Endodermal cell (in vitro differentiated cells): ENCODE measurements around the gene SYDE1. TPM values are rescaled to one million over a fixed set of nuclear protein-coding genes. Genes with fewer than 3 reads are reported as not detected.
A peak's percentile ranks its signal among the peaks of the same experiment; 100 is the strongest.

Experiments
- DNase-seq: peaks from one replicate; pipeline ENCODE4 v3.0.0-alpha.2; 2017
- H3K27ac ChIP-seq: 2 replicates; pipeline ENCODE4 v1.5.1; 2013; ENCODE audit warnings: mild to moderate bottlenecking, low read depth, low read length, moderate library complexity
- H3K27me3 ChIP-seq: 2 replicates; pipeline ENCODE4 v1.6.1; 2013; ENCODE audit warnings: mild to moderate bottlenecking, low read length, moderate library complexity; ENCODE audit not compliant: insufficient read depth, control insufficient read depth, poor library complexity, severe bottlenecking
- H3K36me3 ChIP-seq: 2 replicates; pipeline ENCODE4 v1.7.0; 2013; ENCODE audit warnings: mild to moderate bottlenecking, low read length, moderate library complexity; ENCODE audit not compliant: control insufficient read depth, insufficient read depth
- H3K4me1 ChIP-seq: one replicate; pipeline ENCODE4 v1.7.0; 2013; ENCODE audit warnings: low read length; ENCODE audit not compliant: control insufficient read depth, insufficient read depth
- H3K4me3 ChIP-seq: 2 replicates; pipeline ENCODE4 v1.5.1; 2013; ENCODE audit warnings: mild to moderate bottlenecking, low read length, moderate library complexity
- H3K9ac ChIP-seq: 2 replicates; pipeline ENCODE4 v1.6.1; 2013; ENCODE audit warnings: mild to moderate bottlenecking, low read length, moderate library complexity; ENCODE audit not compliant: poor library complexity, severe bottlenecking; ENCODE audit errors: extremely low read depth
- H3K9me3 ChIP-seq: 2 replicates; pipeline ENCODE4 v1.6.1; 2013; ENCODE audit warnings: mild to moderate bottlenecking, low read length, moderate library complexity; ENCODE audit not compliant: control insufficient read depth
- H3K27ac Mint-ChIP-seq: 2 replicates; pipeline ENCODE4 v1.8.0; 2020; ENCODE audit warnings: mixed read lengths
- H3K27me3 Mint-ChIP-seq: 2 replicates; pipeline ENCODE4 v1.8.0; 2021; ENCODE audit warnings: mild to moderate bottlenecking, mixed read lengths; ENCODE audit not compliant: insufficient read depth
- H3K36me3 Mint-ChIP-seq: 2 replicates; pipeline ENCODE4 v1.8.0; 2020; ENCODE audit warnings: low read depth, mixed read lengths
- H3K4me1 Mint-ChIP-seq: 2 replicates; pipeline ENCODE4 v1.8.0; 2020; ENCODE audit warnings: mixed read lengths
- H3K4me3 Mint-ChIP-seq: 2 replicates; pipeline ENCODE4 v1.8.0; 2020; ENCODE audit warnings: mild to moderate bottlenecking, moderate library complexity, mixed read lengths
- H3K9me3 Mint-ChIP-seq: 2 replicates; pipeline ENCODE4 v1.8.0; 2020; ENCODE audit warnings: mild to moderate bottlenecking, mixed read lengths
- CTCF ChIP-seq: fragments of 200-600 bp; sonication (generic); conservative IDR thresholded peaks from 2 replicates; pipeline ENCODE4 v1.5.0; 2021; ENCODE audit warnings: antibody characterized with exemption, mild to moderate bottlenecking
- WGBS, 2 experiments: methylation state at CpG; one replicate each; pipeline versions ENCODE4 v1.1.5 to v1.1.7; 2013; ENCODE audit warnings: missing lambda C conversion rate in 2 of 2, mixed read lengths in 1 of 2; ENCODE audit not compliant: insufficient coverage in 1 of 2, insufficient read length in 1 of 2; 5-methylcytosine and 5-hydroxymethylcytosine counted together
- total RNA-seq, 2 donors: library from RNA; stranded (reverse); fragmentation: NEBNext Ultra II Directional in 1 of 2; extraction: Animal tissue kit (Norgen Biotek cat#: 25700) in 1 of 2; gene quantifications; 2 replicates in 1 of 2; 3 replicates in 1 of 2; pipeline ENCODE4 v1.2.1, GENCODE V29; 2021

SYDE1 gene
- total RNA-seq, 2 donors from 2014 or later = 8.9 to 12.2 TPM

- Histone ChIP-seq H3K36me3 (no peaks in the 10 kb centered on the region), H3K27me3 (no peaks in the 10 kb centered on the region), H3K27ac (no peak overlapping the region), H3K4me1 (no peaks in the 10 kb centered on the region), H3K4me3 (no peak overlapping the region), H3K9ac (no peak overlapping the region), H3K9me3 (no peaks in the 10 kb centered on the region)
- no peak overlapping the region for H3K27ac Mint-ChIP-seq
- H3K27me3 Mint-ChIP-seq = peaks cover 19% of the 10 kb centered on the region
- H3K9me3 Mint-ChIP-seq = peaks cover 19% of the 10 kb centered on the region
- no peak for TF ChIP-seq CTCF
- no peak overlapping the region for H3K4me3 Mint-ChIP-seq
- DNase-seq = no peak
- no peaks in the 10 kb centered on the region for H3K36me3 Mint-ChIP-seq
- WGBS, 2 experiments = 89% methylated on average over 1 of the region's 1 CpG; no CpG with 5 or more reads in 1 of the 2 experiments
- no peaks in the 10 kb centered on the region for H3K4me1 Mint-ChIP-seq
Observed at GRCh38 chr19:15138427-15138826, 31.2 kb downstream of the SYDE1 start.

- H3K4me3 Mint-ChIP-seq = no peak overlapping the region
Observed at GRCh38 chr19:15141143-15141542, 33.9 kb downstream of the SYDE1 start.

GRCh38 chr19:15142313-15142712 lies 35.1 kb downstream of the SYDE1 start:
- Histone ChIP-seq H3K27ac (no peak overlapping the region), H3K9ac (no peak overlapping the region), H3K27me3 (no peaks in the 10 kb centered on the region), H3K4me1 (no peaks in the 10 kb centered on the region), H3K4me3 (no peak overlapping the region), H3K36me3 (no peaks in the 10 kb centered on the region), H3K9me3 (no peaks in the 10 kb centered on the region)
- TF ChIP-seq CTCF = no peak
- Mint-ChIP-seq H3K4me1 (no peaks in the 10 kb centered on the region), H3K27ac (no peak overlapping the region), H3K27me3 (peaks cover 18% of the 10 kb centered on the region), H3K9me3 (peaks cover 19% of the 10 kb centered on the region), H3K4me3 (no peak overlapping the region), H3K36me3 (no peaks in the 10 kb centered on the region)
- WGBS, 2 experiments = 85 to 91% methylated on average over 4 to 5 of the region's 5 CpGs
- DNase-seq = no peak

More at GRCh38 chr19:15141143-15141542, 33.9 kb downstream of the SYDE1 start:
- no peaks in the 10 kb centered on the region for H3K9me3 ChIP-seq
- WGBS, 2 experiments = 93 to 97% methylated on average over 21 to 25 of the region's 25 CpGs
- no peaks in the 10 kb centered on the region for H3K4me1 ChIP-seq
- H3K4me3 ChIP-seq = no peak overlapping the region
- H3K27ac ChIP-seq = no peak overlapping the region
- Mint-ChIP-seq H3K27ac (no peak overlapping the region), H3K36me3 (no peaks in the 10 kb centered on the region), H3K9me3 (peaks cover 19% of the 10 kb centered on the region), H3K27me3 (peaks cover 23% of the 10 kb centered on the region), H3K4me1 (no peaks in the 10 kb centered on the region)
- DNase-seq = peak; percentile 5
- no peaks in the 10 kb centered on the region for H3K27me3 ChIP-seq
- H3K36me3 ChIP-seq = no peaks in the 10 kb centered on the region
- no peak for TF ChIP-seq CTCF
- H3K9ac ChIP-seq = no peak overlapping the region
